PFSK-1 (cell line): Measurements from ENCODE around the gene SCGB1A1.

Experiments used
- FOXP2 ChIP-seq: optimal IDR thresholded peaks from 2 replicates; pipeline ENCODE3; 2011; ENCODE audit warnings: borderline replicate concordance, control low read depth, inconsistent platforms; ENCODE audit not compliant: insufficient read depth; ENCODE audit errors: extremely low read length, extremely low read depth
- POLR2AphosphoS5 ChIP-seq: IDR thresholded peaks from 2 replicates; pipeline ENCODE4 v1.6.1; 2012; ENCODE audit warnings: low read depth, mild to moderate bottlenecking, control low read depth, low read length, moderate library complexity
- SIN3A ChIP-seq: IDR thresholded peaks from 2 replicates; pipeline ENCODE4 v1.6.1; 2012; ENCODE audit warnings: mild to moderate bottlenecking, low read length, moderate library complexity, borderline replicate concordance; ENCODE audit not compliant: insufficient read depth
- TAF1 ChIP-seq: IDR thresholded peaks from 2 replicates; pipeline ENCODE4 v1.6.1; 2012; ENCODE audit warnings: low read length, control low read depth, borderline replicate concordance; ENCODE audit not compliant: insufficient read depth
- TF ChIP-seq, protein P1 (sequence below), 2 experiments: IDR thresholded peaks; 2 replicates each; pipeline versions ENCODE4 v1.6.1 to v1.8.0; 2011 to 2012; ENCODE audit warnings: low read depth in 2 of 2, low read length in 2 of 2, control low read depth in 1 of 2, inconsistent platforms in 1 of 2, mild to moderate bottlenecking in 1 of 2, moderate library complexity in 1 of 2; ENCODE audit not compliant: insufficient read depth in 1 of 2

GRCh38 chr11:62392506-62392905 is 26.3 kb upstream of the SCGB1A1 start:
- TF ChIP-seq, protein P1, sequence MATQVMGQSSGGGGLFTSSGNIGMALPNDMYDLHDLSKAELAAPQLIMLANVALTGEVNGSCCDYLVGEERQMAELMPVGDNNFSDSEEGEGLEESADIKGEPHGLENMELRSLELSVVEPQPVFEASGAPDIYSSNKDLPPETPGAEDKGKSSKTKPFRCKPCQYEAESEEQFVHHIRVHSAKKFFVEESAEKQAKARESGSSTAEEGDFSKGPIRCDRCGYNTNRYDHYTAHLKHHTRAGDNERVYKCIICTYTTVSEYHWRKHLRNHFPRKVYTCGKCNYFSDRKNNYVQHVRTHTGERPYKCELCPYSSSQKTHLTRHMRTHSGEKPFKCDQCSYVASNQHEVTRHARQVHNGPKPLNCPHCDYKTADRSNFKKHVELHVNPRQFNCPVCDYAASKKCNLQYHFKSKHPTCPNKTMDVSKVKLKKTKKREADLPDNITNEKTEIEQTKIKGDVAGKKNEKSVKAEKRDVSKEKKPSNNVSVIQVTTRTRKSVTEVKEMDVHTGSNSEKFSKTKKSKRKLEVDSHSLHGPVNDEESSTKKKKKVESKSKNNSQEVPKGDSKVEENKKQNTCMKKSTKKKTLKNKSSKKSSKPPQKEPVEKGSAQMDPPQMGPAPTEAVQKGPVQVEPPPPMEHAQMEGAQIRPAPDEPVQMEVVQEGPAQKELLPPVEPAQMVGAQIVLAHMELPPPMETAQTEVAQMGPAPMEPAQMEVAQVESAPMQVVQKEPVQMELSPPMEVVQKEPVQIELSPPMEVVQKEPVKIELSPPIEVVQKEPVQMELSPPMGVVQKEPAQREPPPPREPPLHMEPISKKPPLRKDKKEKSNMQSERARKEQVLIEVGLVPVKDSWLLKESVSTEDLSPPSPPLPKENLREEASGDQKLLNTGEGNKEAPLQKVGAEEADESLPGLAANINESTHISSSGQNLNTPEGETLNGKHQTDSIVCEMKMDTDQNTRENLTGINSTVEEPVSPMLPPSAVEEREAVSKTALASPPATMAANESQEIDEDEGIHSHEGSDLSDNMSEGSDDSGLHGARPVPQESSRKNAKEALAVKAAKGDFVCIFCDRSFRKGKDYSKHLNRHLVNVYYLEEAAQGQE (IDR thresholded peaks at IDR 0.05; ENCODE audit: insufficient read depth in 1 of 2, low read depth in 2 of 2, low read length in 2 of 2) = no peak
- TF ChIP-seq TAF1 (no peak), SIN3A (no peak), FOXP2 (no peak), POLR2AphosphoS5 (no peak)
